GM19452 (cell line): ENCODE measurements around the gene FCN3.
"Not testable (repeated sequence)": the region's sequence is repeated elsewhere in the genome, so short reads cannot be mapped to it uniquely, and the experiment has no call there.

ENCODE experiments used
- ATAC-seq: cut with Tn5 transposase; IDR thresholded peaks from one replicate; pipeline ENCODE4 v1.9.1; 2021; ENCODE audit not compliant: unreplicated experiment

The FCN3 gene

GRCh38 chr1:27399251-27400025 is 24.8 kb upstream of the FCN3 start:
- no peak for ATAC-seq

GRCh38 chr1:27398405-27399149 is 24.0 kb upstream of the FCN3 start:
- no peak for ATAC-seq

- ATAC-seq: no peak
These were observed 23.1 kb upstream of the FCN3 start for GRCh38 chr1:27397749-27398148.

- ATAC-seq: no peak
These were observed 22.5 kb upstream of the FCN3 start for GRCh38 chr1:27397110-27397509.

- no peak for ATAC-seq
These were observed 21.0 kb upstream of the FCN3 start for GRCh38 chr1:27395441-27396195.

- no peak for ATAC-seq
These were observed 20.3 kb upstream of the FCN3 start for GRCh38 chr1:27394925-27395324.

- ATAC-seq: no peak
These were observed 19.6 kb upstream of the FCN3 start for GRCh38 chr1:27394282-27394658.

GRCh38 chr1:27393641-27394281 is 19.1 kb upstream of the FCN3 start:
- no peak for ATAC-seq

- ATAC-seq: no peak
These were observed 18.4 kb upstream of the FCN3 start for GRCh38 chr1:27392778-27393635.

- ATAC-seq: peak; percentile 70
These were observed 17.6 kb upstream of the FCN3 start, which contains the start of gene GPR3 for GRCh38 chr1:27392096-27392777. Gene GPR3, plus strand, starts transcription at chr1:27392622. Its CDS starts 1,177 bp downstream, at chr1:27393799.

GRCh38 chr1:27391511-27392095 is 17.0 kb upstream of the FCN3 start:
- ATAC-seq: no peak

- no peak for ATAC-seq
These were observed 13.8 kb upstream of the FCN3 start for GRCh38 chr1:27388337-27389005.

- not testable (repeated sequence) for ATAC-seq
These were observed 10.2 kb upstream of the FCN3 start for GRCh38 chr1:27384797-27385196.

- ATAC-seq: no peak
These were observed 9.0 kb upstream of the FCN3 start for GRCh38 chr1:27383661-27384060.

GRCh38 chr1:27383039-27383605 is 8.5 kb upstream of the FCN3 start, which contains the start of gene CD164L2:
Gene CD164L2, minus strand, starts transcription at chr1:27383333. Its CDS starts 94 bp downstream, at chr1:27383239.
- ATAC-seq: no peak

- no peak for ATAC-seq
These were observed 7.5 kb upstream of the FCN3 start for GRCh38 chr1:27381969-27382762.
